ENCODE data around the gene CDADC1.
A peak's percentile ranks its signal among the peaks of the same experiment; 100 is the strongest.

Gene CDADC1

GRCh38 chr13:49307365-49307764 lies 59.6 kb downstream of the CDADC1 start:
- H3K27me3 ChIP-seq (ENCODE audit: control insufficient read depth, insufficient read depth, low read length) = no peaks in the 10 kb centered on the region
- H3K9me3 ChIP-seq (replicated peaks; ENCODE audit: low read length) = no peaks in the 10 kb centered on the region
- H3K9ac ChIP-seq (ENCODE audit: low read depth, low read length) = no peak overlapping the region
- no peak overlapping the region for H3K4me2 ChIP-seq (ENCODE audit: low read length)
- H3K36me3 ChIP-seq (ENCODE audit: insufficient read depth, low read length) = no peaks in the 10 kb centered on the region
- H3K4me1 ChIP-seq (ENCODE audit: control insufficient read depth, insufficient read depth, low read length) = peaks cover 27% of the 10 kb centered on the region
- no peak overlapping the region for H3K4me3 ChIP-seq (ENCODE audit: low read length)

GRCh38 chr13:49308097-49308875 lies 60.6 kb downstream of the CDADC1 start:
- Histone ChIP-seq H3K36me3 (ENCODE audit: insufficient read depth, low read length) (no peaks in the 10 kb centered on the region), H3K9ac (ENCODE audit: low read depth, low read length) (peak overlapping the region; percentile 55), H3K4me2 (ENCODE audit: low read length) (peak overlapping the region; percentile 41), H3K9me3 (replicated peaks; ENCODE audit: low read length) (no peaks in the 10 kb centered on the region), H3K4me1 (ENCODE audit: control insufficient read depth, insufficient read depth, low read length) (peaks cover 27% of the 10 kb centered on the region), H3K27me3 (ENCODE audit: control insufficient read depth, insufficient read depth, low read length) (no peaks in the 10 kb centered on the region), H3K4me3 (ENCODE audit: low read length) (no peak overlapping the region)

- peak overlapping the region; percentile 55 for H3K9ac ChIP-seq (ENCODE audit: low read depth, low read length)
These were observed 61.2 kb downstream of the CDADC1 start for GRCh38 chr13:49308921-49309408.

GRCh38 chr13:49310251-49310650 lies 62.5 kb downstream of the CDADC1 start:
- Histone ChIP-seq H3K27me3 (ENCODE audit: control insufficient read depth, insufficient read depth, low read length) (no peaks in the 10 kb centered on the region), H3K9me3 (replicated peaks; ENCODE audit: low read length) (no peaks in the 10 kb centered on the region), H3K9ac (ENCODE audit: low read depth, low read length) (no peak overlapping the region), H3K4me3 (ENCODE audit: low read length) (no peak overlapping the region), H3K36me3 (ENCODE audit: insufficient read depth, low read length) (no peaks in the 10 kb centered on the region), H3K4me2 (ENCODE audit: low read length) (no peak overlapping the region), H3K4me1 (ENCODE audit: control insufficient read depth, insufficient read depth, low read length) (peaks cover 41% of the 10 kb centered on the region)

More at GRCh38 chr13:49308921-49309408, 61.2 kb downstream of the CDADC1 start:
- Histone ChIP-seq H3K27me3 (ENCODE audit: control insufficient read depth, insufficient read depth, low read length) (no peaks in the 10 kb centered on the region), H3K4me3 (ENCODE audit: low read length) (peak overlapping the region; percentile 10), H3K4me1 (ENCODE audit: control insufficient read depth, insufficient read depth, low read length) (peaks cover 28% of the 10 kb centered on the region), H3K4me2 (ENCODE audit: low read length) (peak overlapping the region; percentile 41), H3K9me3 (replicated peaks; ENCODE audit: low read length) (no peaks in the 10 kb centered on the region), H3K36me3 (ENCODE audit: insufficient read depth, low read length) (no peaks in the 10 kb centered on the region)

GRCh38 chr13:49311816-49312215 lies 64.1 kb downstream of the CDADC1 start:
- Histone ChIP-seq H3K4me2 (ENCODE audit: low read length) (no peak overlapping the region), H3K9ac (ENCODE audit: low read depth, low read length) (no peak overlapping the region), H3K9me3 (replicated peaks; ENCODE audit: low read length) (no peaks in the 10 kb centered on the region), H3K4me1 (ENCODE audit: control insufficient read depth, insufficient read depth, low read length) (peaks cover 42% of the 10 kb centered on the region), H3K4me3 (ENCODE audit: low read length) (no peak overlapping the region), H3K36me3 (ENCODE audit: insufficient read depth, low read length) (no peaks in the 10 kb centered on the region), H3K27me3 (ENCODE audit: control insufficient read depth, insufficient read depth, low read length) (no peaks in the 10 kb centered on the region)

GRCh38 chr13:49314344-49314882 lies 66.7 kb downstream of the CDADC1 start:
- Histone ChIP-seq H3K4me1 (ENCODE audit: control insufficient read depth, insufficient read depth, low read length) (peaks cover 20% of the 10 kb centered on the region), H3K9me3 (replicated peaks; ENCODE audit: low read length) (no peaks in the 10 kb centered on the region), H3K27me3 (ENCODE audit: control insufficient read depth, insufficient read depth, low read length) (no peaks in the 10 kb centered on the region), H3K36me3 (ENCODE audit: insufficient read depth, low read length) (no peaks in the 10 kb centered on the region), H3K4me3 (ENCODE audit: low read length) (peak overlapping the region; percentile 20), H3K9ac (ENCODE audit: low read depth, low read length) (peak overlapping the region; percentile 69), H3K4me2 (ENCODE audit: low read length) (peak overlapping the region; percentile 53)

- no peaks in the 10 kb centered on the region for H3K9me3 ChIP-seq (replicated peaks; ENCODE audit: low read length)
- H3K36me3 ChIP-seq (ENCODE audit: insufficient read depth, low read length) = no peaks in the 10 kb centered on the region
- peaks cover 20% of the 10 kb centered on the region for H3K4me1 ChIP-seq (ENCODE audit: control insufficient read depth, insufficient read depth, low read length)
- H3K27me3 ChIP-seq (ENCODE audit: control insufficient read depth, insufficient read depth, low read length) = no peaks in the 10 kb centered on the region
- H3K4me3 ChIP-seq (ENCODE audit: low read length) = no peak overlapping the region
- H3K4me2 ChIP-seq (ENCODE audit: low read length) = no peak overlapping the region
- peak overlapping the region; percentile 69 for H3K9ac ChIP-seq (ENCODE audit: low read depth, low read length)
These were observed 67.4 kb downstream of the CDADC1 start for GRCh38 chr13:49315036-49315565.

- Histone ChIP-seq H3K4me1 (ENCODE audit: control insufficient read depth, insufficient read depth, low read length) (peaks cover 20% of the 10 kb centered on the region), H3K4me2 (ENCODE audit: low read length) (no peak overlapping the region), H3K9ac (ENCODE audit: low read depth, low read length) (no peak overlapping the region), H3K4me3 (ENCODE audit: low read length) (no peak overlapping the region), H3K27me3 (ENCODE audit: control insufficient read depth, insufficient read depth, low read length) (no peaks in the 10 kb centered on the region), H3K9me3 (replicated peaks; ENCODE audit: low read length) (no peaks in the 10 kb centered on the region), H3K36me3 (ENCODE audit: insufficient read depth, low read length) (no peaks in the 10 kb centered on the region)
These were observed 68.2 kb downstream of the CDADC1 start for GRCh38 chr13:49315756-49316482.

GRCh38 chr13:49319551-49319950 lies 71.8 kb downstream of the CDADC1 start:
- Histone ChIP-seq H3K4me3 (ENCODE audit: low read length) (no peak overlapping the region), H3K36me3 (ENCODE audit: insufficient read depth, low read length) (no peaks in the 10 kb centered on the region), H3K9me3 (replicated peaks; ENCODE audit: low read length) (no peaks in the 10 kb centered on the region), H3K9ac (ENCODE audit: low read depth, low read length) (no peak overlapping the region), H3K27me3 (ENCODE audit: control insufficient read depth, insufficient read depth, low read length) (no peaks in the 10 kb centered on the region), H3K4me2 (ENCODE audit: low read length) (no peak overlapping the region), H3K4me1 (ENCODE audit: control insufficient read depth, insufficient read depth, low read length) (peaks cover 9% of the 10 kb centered on the region)

GRCh38 chr13:49319951-49320350 lies 72.2 kb downstream of the CDADC1 start:
- H3K36me3 ChIP-seq (ENCODE audit: insufficient read depth, low read length) = no peaks in the 10 kb centered on the region
- H3K9ac ChIP-seq (ENCODE audit: low read depth, low read length) = no peak overlapping the region
- H3K9me3 ChIP-seq (replicated peaks; ENCODE audit: low read length) = no peaks in the 10 kb centered on the region
- H3K4me1 ChIP-seq (ENCODE audit: control insufficient read depth, insufficient read depth, low read length) = peaks cover 5% of the 10 kb centered on the region
- H3K27me3 ChIP-seq (ENCODE audit: control insufficient read depth, insufficient read depth, low read length) = no peaks in the 10 kb centered on the region
- H3K4me3 ChIP-seq (ENCODE audit: low read length) = no peak overlapping the region
- no peak overlapping the region for H3K4me2 ChIP-seq (ENCODE audit: low read length)

GRCh38 chr13:49320975-49321374 lies 73.2 kb downstream of the CDADC1 start:
- Histone ChIP-seq H3K4me2 (ENCODE audit: low read length) (no peak overlapping the region), H3K9ac (ENCODE audit: low read depth, low read length) (no peak overlapping the region), H3K9me3 (replicated peaks; ENCODE audit: low read length) (no peaks in the 10 kb centered on the region), H3K4me1 (ENCODE audit: control insufficient read depth, insufficient read depth, low read length) (no peaks in the 10 kb centered on the region), H3K4me3 (ENCODE audit: low read length) (no peak overlapping the region), H3K27me3 (ENCODE audit: control insufficient read depth, insufficient read depth, low read length) (no peaks in the 10 kb centered on the region), H3K36me3 (ENCODE audit: insufficient read depth, low read length) (no peaks in the 10 kb centered on the region)
